Measurements from ENCODE around the gene MDP1. TPM values are rescaled to one million over a fixed set of nuclear protein-coding genes. Genes with fewer than 3 reads are reported as not detected.

The MDP1 gene
- total RNA-seq, 4 donors from 2014 or later: 6.9 to 17.1 (median 11.4) TPM

DNA sequence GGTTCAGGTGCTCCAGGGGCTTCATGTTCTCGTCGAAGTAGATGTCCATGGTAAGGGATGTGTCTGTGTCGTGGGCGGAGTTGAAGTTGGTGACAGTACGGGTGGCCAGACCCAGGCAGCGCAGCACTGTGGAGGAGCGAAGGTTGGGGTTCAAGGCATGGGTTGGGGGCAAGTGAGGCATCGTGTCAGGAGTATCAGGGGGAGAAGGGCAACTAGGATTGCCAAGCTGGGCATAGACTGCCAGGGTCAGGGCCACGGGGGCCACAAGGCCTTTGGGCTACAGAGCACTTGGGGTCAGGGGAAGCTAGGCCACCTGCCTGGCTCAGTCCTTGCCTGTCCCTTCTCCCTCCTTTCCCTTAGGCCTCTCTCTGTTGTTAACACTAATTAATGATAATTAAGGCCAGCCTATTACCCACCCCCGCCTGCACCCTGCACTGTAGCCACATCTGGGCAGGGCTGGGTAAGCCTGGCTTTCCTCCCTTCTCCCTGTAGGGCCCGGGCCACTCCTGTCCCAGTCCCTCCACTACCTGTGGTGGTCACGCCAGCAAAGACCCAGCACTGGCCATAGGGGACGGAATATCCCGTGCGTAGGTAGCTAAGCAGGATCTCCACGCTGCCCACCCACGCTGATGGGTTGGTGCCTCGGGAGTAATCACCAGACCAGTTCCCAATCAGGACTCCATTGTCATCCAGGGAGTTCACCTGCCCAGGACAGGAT lies 42.8 kb upstream of the MDP1 start:
- ATAC-seq: no peak
- H3K27ac ChIP-seq: no peak overlapping the region
- H3K36me3 ChIP-seq: peaks cover 0 to 13% of the 10 kb centered on the region in 2 donors
- no peaks in the 10 kb centered on the region for H3K9me3 ChIP-seq
- 86 to 91% methylated on average over 3 to 9 of the region's 18 CpGs for WGBS, 2 donors (ENCODE audit: low coverage in 1 of 2)
- no peak overlapping the region for H3K4me3 ChIP-seq
- no peak for TF ChIP-seq POLR2A (IDR thresholded peaks at IDR 0.05)
- no peak for TF ChIP-seq POLR2AphosphoS5 (IDR thresholded peaks at IDR 0.05)
- TF ChIP-seq EP300 (IDR thresholded peaks at IDR 0.05): no peak
- no peak for TF ChIP-seq CTCF (IDR thresholded peaks at IDR 0.05)
- H3K27me3 ChIP-seq: no peaks in the 10 kb centered on the region
- peaks cover 0 to 9% (median 0%) of the 10 kb centered on the region in 3 donors for H3K4me1 ChIP-seq

DNA sequence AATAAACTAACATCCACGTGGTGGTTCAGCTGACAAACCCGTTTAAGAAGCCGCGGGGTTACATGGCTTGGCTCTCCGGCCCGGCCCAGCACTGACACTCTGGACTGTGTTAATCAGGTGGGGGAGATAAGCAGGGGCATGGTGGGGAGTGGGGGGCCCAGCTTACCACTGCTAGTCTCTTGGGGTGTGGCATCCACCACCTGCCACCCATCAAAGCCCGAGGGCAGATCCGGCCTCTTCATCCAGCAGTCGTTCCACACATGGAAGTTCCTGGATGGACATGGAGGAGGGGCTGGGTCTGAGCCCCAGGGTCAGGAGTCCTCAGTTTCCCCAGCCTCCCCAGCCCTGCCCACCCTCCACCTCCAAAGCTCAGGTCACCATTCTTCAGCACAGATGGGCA lies 42.3 kb upstream of the MDP1 start:
- WGBS, 2 donors (ENCODE audit: low coverage in 1 of 2): 75 to 76% methylated on average over 4 to 5 of the region's 9 CpGs

GRCh38 chr14:24256960-24257359 lies 41.1 kb upstream of the MDP1 start:
- no peak for ATAC-seq
- Histone ChIP-seq H3K27ac (no peak overlapping the region), H3K4me1 (peaks cover 0 to 9% (median 0%) of the 10 kb centered on the region in 3 donors), H3K4me3 (no peak overlapping the region), H3K27me3 (no peaks in the 10 kb centered on the region), H3K36me3 (peaks cover 0 to 26% of the 10 kb centered on the region in 2 donors), H3K9me3 (no peaks in the 10 kb centered on the region)
- TF ChIP-seq EP300 (IDR thresholded peaks at IDR 0.05) (no peak), POLR2A (IDR thresholded peaks at IDR 0.05) (no peak), CTCF (IDR thresholded peaks at IDR 0.05) (no peak), POLR2AphosphoS5 (IDR thresholded peaks at IDR 0.05) (no peak)
- 43 to 60% methylated on average over 1 of the region's 4 CpGs for WGBS, 2 donors (ENCODE audit: low coverage in 1 of 2)

More for the DNA sequence above, 42.3 kb upstream of the MDP1 start:
- H3K4me3 ChIP-seq: no peak overlapping the region
- ATAC-seq: no peak
- H3K4me1 ChIP-seq: peaks cover 0 to 9% (median 0%) of the 10 kb centered on the region in 3 donors
- TF ChIP-seq POLR2AphosphoS5 (IDR thresholded peaks at IDR 0.05) (no peak), POLR2A (IDR thresholded peaks at IDR 0.05) (no peak), EP300 (IDR thresholded peaks at IDR 0.05) (no peak), CTCF (IDR thresholded peaks at IDR 0.05) (no peak)
- H3K9me3 ChIP-seq: no peaks in the 10 kb centered on the region
- H3K27ac ChIP-seq: no peak overlapping the region
- no peaks in the 10 kb centered on the region for H3K27me3 ChIP-seq
- peaks cover 0 to 19% of the 10 kb centered on the region in 2 donors for H3K36me3 ChIP-seq

DNA sequence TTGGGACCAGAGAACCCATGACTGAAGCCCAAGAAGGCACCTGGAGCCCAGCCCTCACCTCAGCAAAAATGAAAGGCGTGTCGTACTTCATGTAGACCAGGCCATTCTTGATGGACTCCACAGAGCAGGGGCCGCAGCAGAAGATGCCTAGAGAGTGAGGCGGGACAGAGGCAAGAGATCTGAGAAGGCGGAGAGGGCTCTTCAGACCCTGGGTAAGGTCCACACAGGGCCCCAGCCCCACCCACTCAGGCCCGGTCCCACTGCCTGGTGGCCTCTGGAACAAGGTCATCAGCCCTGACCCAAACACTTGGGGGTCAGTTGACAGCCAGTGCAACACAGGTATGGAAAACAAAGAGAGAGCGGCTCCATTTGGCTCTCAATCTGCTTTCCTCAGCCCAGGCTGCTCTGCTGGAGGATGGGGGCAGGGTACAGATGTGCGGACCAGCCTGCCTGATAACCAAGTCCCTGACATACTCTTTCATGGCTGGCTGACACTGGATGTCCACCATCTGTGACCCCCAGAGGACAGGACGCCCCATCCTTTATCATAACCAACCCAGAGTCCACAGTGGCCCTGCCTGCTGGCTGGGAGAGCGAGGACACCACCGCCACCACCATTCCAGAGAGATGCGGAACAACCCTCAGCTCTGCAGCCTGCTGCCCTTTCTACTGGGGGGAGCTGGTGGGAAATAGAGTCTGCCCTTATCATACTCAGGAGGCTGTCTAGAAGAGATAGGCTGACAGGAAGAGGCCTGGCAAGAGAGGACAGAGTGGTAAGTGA lies 40.3 kb upstream of the MDP1 start:
- Histone ChIP-seq H3K9me3 (no peaks in the 10 kb centered on the region), H3K4me3 (no peak overlapping the region), H3K27me3 (no peaks in the 10 kb centered on the region), H3K36me3 (peaks cover 0 to 26% of the 10 kb centered on the region in 2 donors), H3K4me1 (peaks cover 0 to 9% (median 0%) of the 10 kb centered on the region in 3 donors), H3K27ac (no peak overlapping the region)
- ATAC-seq: no peak
- 78 to 100% methylated on average over 4 to 6 of the region's 12 CpGs for WGBS, 2 donors (ENCODE audit: low coverage in 1 of 2)
- TF ChIP-seq EP300 (IDR thresholded peaks at IDR 0.05) (no peak), CTCF (IDR thresholded peaks at IDR 0.05) (no peak), POLR2AphosphoS5 (IDR thresholded peaks at IDR 0.05) (no peak), POLR2A (IDR thresholded peaks at IDR 0.05) (no peak)
